K562 (cell line): ENCODE results near the gene ADGRE2. TPM values are rescaled to one million over a fixed set of nuclear protein-coding genes. Genes with fewer than 3 reads are reported as not detected.

Experiments
- ATAC-seq: fragments of 200-7000 bp; cut with Tn5 transposase; 3 replicates; pipeline ENCODE4 v1.9.1; 2020; ENCODE audit warnings: moderate library complexity
- BruUV-seq: library from RNA; stranded (reverse); fragments of 400-500 nt; replicated peaks from 2 replicates; lab custom pipeline; 2021; lab: Mats Ljungman, UMichigan
- CTCF ChIA-PET: fragments of 300-600 bp; formaldehyde crosslinking; extraction: SDS; loops from one replicate; lab custom pipeline; 2021; ENCODE audit warnings: low intra/inter-chr PET ratio; lab: Yijun Ruan, JAX
- POLR2A ChIA-PET: fragments of 300-600, 350-650 bp; sonication (Branson Sonifier 250); formaldehyde crosslinking; extraction: SDS; loops from one replicate; lab custom pipeline; 2021; ENCODE audit warnings: antibody characterized with exemption, inconsistent platforms; lab: Yijun Ruan, JAX
- DNase-seq, 4 experiments: peaks; one replicate each; pipeline versions ENCODE4 v3.0.0 to v3.0.0-alpha.2; 2011 to 2018; ENCODE audit warnings: low spot score in 3 of 4, mixed read lengths in 3 of 4; ENCODE audit errors: extremely low read depth in 1 of 4
- FAIRE-seq: peaks from 2 replicates; lab custom pipeline; 2011; peaks lifted over from hg19 to GRCh38; lab: Jason Lieb, UNC
- H2AFZ ChIP-seq: 2 replicates; pipeline ENCODE4 v1.6.0; 2011; ENCODE audit warnings: low read depth, low read length, control low read depth, inconsistent platforms
- H3K27ac ChIP-seq: fragments of 200-600 bp; 3 replicates; pipeline ENCODE4 v1.8.0; 2011; ENCODE audit warnings: low read depth, mild to moderate bottlenecking, control low read depth, inconsistent platforms, low read length, moderate library complexity, mixed read lengths; ENCODE audit errors: extremely low read depth
- H3K27me3 ChIP-seq, 2 experiments: fragments of 300-600 bp in 1 of 2; 2 replicates in 1 of 2; 3 replicates in 1 of 2; pipeline versions ENCODE4 v1.6.0 to v1.8.0; 2011; ENCODE audit warnings: inconsistent platforms in 2 of 2, low read length in 2 of 2, mild to moderate bottlenecking in 1 of 2, mixed read lengths in 1 of 2, moderate library complexity in 1 of 2; ENCODE audit not compliant: control insufficient read depth in 2 of 2, insufficient read depth in 2 of 2
- H3K36me3 ChIP-seq: fragments of 300-600 bp; 3 replicates; pipeline ENCODE4 v1.8.0; 2011; ENCODE audit warnings: mild to moderate bottlenecking, low read length, inconsistent platforms; ENCODE audit not compliant: control insufficient read depth, insufficient read depth
- H3K4me1 ChIP-seq, 2 experiments: fragments of 200-600 bp in 1 of 2; replicated peaks in 1 of 2; 2 replicates in 1 of 2; 3 replicates in 1 of 2; pipeline versions ENCODE4 v1.5.1 to v1.8.0; 2011; ENCODE audit warnings: inconsistent platforms in 2 of 2, low read length in 2 of 2, mild to moderate bottlenecking in 1 of 2, mixed read lengths in 1 of 2, moderate library complexity in 1 of 2; ENCODE audit not compliant: control insufficient read depth in 2 of 2, insufficient read depth in 2 of 2
- H3K4me2 ChIP-seq: 2 replicates; pipeline ENCODE4 v1.6.1; 2011; ENCODE audit warnings: low read length, control low read depth, inconsistent platforms, mixed read lengths; ENCODE audit not compliant: insufficient read depth
- H3K4me3 ChIP-seq: fragments of 200-600 bp; sonication (generic), shearing (Covaris generic); 2 replicates; pipeline ENCODE4 v1.5.1; 2016; ENCODE audit warnings: control low read depth, inconsistent platforms
- H3K79me2 ChIP-seq: fragments of 200-600 bp; 3 replicates; pipeline ENCODE4 v1.8.0; 2011; ENCODE audit warnings: low read length, inconsistent platforms; ENCODE audit not compliant: control insufficient read depth, insufficient read depth
- H3K9ac ChIP-seq, 2 experiments: 2 replicates each; pipeline versions ENCODE4 v1.6.0 to v1.6.1; 2011; ENCODE audit warnings: low read depth in 2 of 2, low read length in 2 of 2, control low read depth in 1 of 2, inconsistent platforms in 1 of 2, mild to moderate bottlenecking in 1 of 2, mixed read lengths in 1 of 2; ENCODE audit not compliant: insufficient read depth in 1 of 2
- H3K9me1 ChIP-seq: one replicate; pipeline ENCODE4 v1.6.0; 2011; ENCODE audit warnings: inconsistent platforms, mild to moderate bottlenecking, low read length, moderate library complexity; ENCODE audit not compliant: control insufficient read depth, insufficient read depth
- H3K9me3 ChIP-seq: replicated peaks from 2 replicates; pipeline ENCODE4 v1.5.1; 2011; ENCODE audit warnings: low read depth, low read length, inconsistent platforms; ENCODE audit not compliant: control insufficient read depth, insufficient read depth
- H4K20me1 ChIP-seq: replicated peaks from 2 replicates; pipeline ENCODE4 v1.6.1; 2011; ENCODE audit warnings: low read length, inconsistent platforms, mixed read lengths; ENCODE audit not compliant: control insufficient read depth, insufficient read depth
- ETV6 ChIP-seq, 3 experiments: fragments of 150-350 bp in 1 of 3; sonication (generic) in 1 of 3; formaldehyde crosslinking in 1 of 3; IDR thresholded peaks; 2 replicates each; pipeline versions ENCODE4 v1.6.1 to v1.8.0; 2014 to 2022; ENCODE audit warnings: borderline replicate concordance in 2 of 3, low read depth in 2 of 3, antibody characterized with exemption in 1 of 3, low read length in 1 of 3, mild to moderate bottlenecking in 1 of 3, missing genetic modification reagents in 1 of 3
- GTF3C2 ChIP-seq: IDR thresholded peaks from 3 replicates; pipeline ENCODE4 v1.6.1; 2011; ENCODE audit warnings: borderline replicate concordance, mild to moderate bottlenecking, moderate library complexity; ENCODE audit not compliant: insufficient read length; ENCODE audit errors: extremely low read depth
- NCOA1 ChIP-seq: fragments of 450-650 bp; IDR thresholded peaks from 2 replicates; pipeline ENCODE4 v1.6.1; 2016; ENCODE audit warnings: low read depth
- NFIC ChIP-seq: fragments of 450-650 bp; IDR thresholded peaks from 2 replicates; pipeline ENCODE4 v1.6.1; 2017; ENCODE audit warnings: mild to moderate bottlenecking, inconsistent platforms
- REST ChIP-seq, 2 experiments: fragments of 450-650 bp; formaldehyde crosslinking in 1 of 2; IDR thresholded peaks; 2 replicates each; pipeline versions ENCODE4 v1.4.0 to v1.6.1; 2014 to 2020; ENCODE audit warnings: mild to moderate bottlenecking in 2 of 2, borderline replicate concordance in 1 of 2, low read depth in 1 of 2
- THAP12 ChIP-seq: fragments of 250-450 bp; sonication (Bioruptor Pico); IDR thresholded peaks from 2 replicates; pipeline ENCODE4 v1.9.0; 2021; ENCODE audit warnings: mild to moderate bottlenecking, inconsistent platforms
- WGBS: fragments of 100-300 bp; shearing (Covaris generic); methylation state at CpG from one replicate; pipeline ENCODE4 v1.1.6; 2016; ENCODE audit warnings: low coverage, mixed read lengths; ENCODE audit not compliant: insufficient coverage; ENCODE audit errors: missing lambda C conversion rate; 5-methylcytosine and 5-hydroxymethylcytosine counted together
- in situ Hi-C: fragments of 300-500 bp; cut with MboI; formaldehyde crosslinking; loops from 4 replicates; pipeline ENCODE4 v1.15.0; 2018; ENCODE audit warnings: inconsistent platforms, mixed read lengths
- intact Hi-C: fragments of 100-400 bp; cut with micrococcal nuclease; formaldehyde crosslinking; loops from 2 replicates; pipeline ENCODE4 v1.14.2; 2022
- polyA plus RNA-seq, 8 experiments: library from polyadenylated mRNA; depleted of rRNA in 4 of 8; stranded (reverse) in 5 of 8; unstranded in 3 of 8; fragments of >200 nt; fragmentation: Nextera tagmentation in 2 of 8; fragmentation: Illumina TruSeq in 1 of 8; extraction: Ambion mirVana in 2 of 8; extraction: Trizol in 1 of 8; gene quantifications; 2 replicates each; pipeline versions ENCODE4 v1.2.1 to v1.2.3, GENCODE V29; 2011 to 2014; ENCODE audit warnings: inconsistent platforms in 1 of 8, missing spikeins in 1 of 8
- total RNA-seq, 7 experiments: library from RNA; depleted of rRNA in 6 of 7; stranded (reverse); fragments of >200 nt in 6 of 7; fragmentation: Illumina TruSeq in 2 of 7; extraction: Trizol in 2 of 7; gene quantifications; 2 replicates each; pipeline versions ENCODE4 v1.2.1 to v1.2.3, GENCODE V29; 2011 to 2021; ENCODE audit warnings: low replicate concordance in 1 of 7

ADGRE2 gene
- total and polyA plus RNA-seq, 9 of the 15 experiments (the other 6 are each of a cell fraction or from before 2014, with no cell fraction given), result 4.3 to 17.3 (median 9.8) TPM

- Histone ChIP-seq H3K27me3 (no peaks in the 10 kb centered on the region), H3K36me3 (peaks cover 11% of the 10 kb centered on the region; the same call in 2 of the 3 replicates), H3K79me2 (peaks cover 6% of the 10 kb centered on the region), H3K9me1 (no peaks in the 10 kb centered on the region), H3K4me2 (no peak overlapping the region), H3K4me3 (no peak overlapping the region), H4K20me1 (no peaks in the 10 kb centered on the region), H3K27ac (no peak overlapping the region), H3K9me3 (no peaks in the 10 kb centered on the region), H2AFZ (no peak overlapping the region), H3K9ac (no peak overlapping the region), H3K4me1 (peaks cover 0 to 3% of the 10 kb centered on the region in 2 experiments; a peak in 1 of 5 replicates)
- DNase-seq, result no peak
- intact Hi-C loops, result no loop called here
- WGBS, result 75% methylated on average over 13 of the region's 13 CpGs
- no peak for ATAC-seq
- ChIA-PET POLR2A (interaction anchor here (0.6 to 1.2 kb wide), 2 partner anchors 12 to 14 kb away, joined by 3 read pairs; no protein-coding TSS in a partner anchor), CTCF (no interaction called here)
- BruUV-seq, result no TSS peak
- in situ Hi-C loops, result no loop called here
- FAIRE-seq, result no peak
- no peak for TF ChIP-seq THAP12 (CRISPR knock-in tag)
- TF ChIP-seq GTF3C2, result no peak
- TF ChIP-seq ETV6 (IDR thresholded peaks at IDR 0.05; ENCODE audit: borderline replicate concordance in 1 of 2, low read depth in 2 of 2, low read length in 1 of 2), result no peak
- TF ChIP-seq ETV6 (CRISPR knock-in tag; IDR thresholded peaks at IDR 0.05; ENCODE audit: borderline replicate concordance), result no peak
- peak; percentile 33; the same call in 1 of the 2 replicates for TF ChIP-seq REST (IDR thresholded peaks at IDR 0.05; ENCODE audit: borderline replicate concordance)
- no peak for TF ChIP-seq REST (CRISPR knock-in tag; IDR thresholded peaks at IDR 0.05; ENCODE audit: low read depth)
- TF ChIP-seq NFIC, result peak; percentile 64
- no peak for TF ChIP-seq NCOA1
These were observed 83.6 kb downstream of the ADGRE2 start for GRCh38 chr19:14694641-14695266.
